Stomach (tissue), 9 donors: ENCODE measurements around the gene PPP1R37. TPM values are rescaled to one million over a fixed set of nuclear protein-coding genes. Genes with fewer than 3 reads are reported as not detected.

Experiments used
- DNase-seq, 2 donors: peaks; one replicate each; pipeline versions ENCODE4 v3.0.0 to v3.0.0-alpha.2; 2013 to 2019
- H3K27ac ChIP-seq, 5 donors: fragments of 200-600 bp in 4 of 5; sonication (generic) in 4 of 5; one replicate each; pipeline ENCODE4 v1.5.1; 2013 to 2019; ENCODE audit warnings: mild to moderate bottlenecking in 1 of 5, moderate library complexity in 1 of 5
- H3K27me3 ChIP-seq, 3 donors: fragments of 200-600 bp; sonication (generic); one replicate each; pipeline ENCODE4 v1.5.1; 2017 to 2019; ENCODE audit warnings: mixed run types in 1 of 3
- H3K36me3 ChIP-seq, 4 donors: fragments of 200-600 bp; sonication (generic); 1 replicate in 3 of 4; 2 replicates in 1 of 4; pipeline ENCODE4 v1.5.1; 2016 to 2019
- H3K4me1 ChIP-seq, 4 donors: fragments of 200-600 bp; sonication (generic); one replicate each; pipeline ENCODE4 v1.5.1; 2016 to 2019
- H3K4me3 ChIP-seq, 4 donors: fragments of 200-600 bp; sonication (generic) in 3 of 4; one replicate each; pipeline ENCODE4 v1.5.1; 2016 to 2019; ENCODE audit warnings: mild to moderate bottlenecking in 1 of 4
- H3K9me3 ChIP-seq, 4 donors: fragments of 200-600 bp; sonication (generic); one replicate each; pipeline ENCODE4 v1.5.1; 2016 to 2019
- CTCF ChIP-seq, 7 experiments: fragments of 450-650 bp in 4 of 7; fragments of 200-600 bp in 3 of 7; sonication (generic) in 3 of 7; IDR thresholded peaks; one replicate each; pipeline ENCODE4 v1.5.1; 2016 to 2019; ENCODE audit warnings: antibody characterized with exemption in 7 of 7, control low read depth in 2 of 7, mild to moderate bottlenecking in 1 of 7
- EP300 ChIP-seq: sonication (generic); formaldehyde crosslinking; IDR thresholded peaks from one replicate; pipeline ENCODE4 v1.6.1; 2017; ENCODE audit warnings: antibody characterized with exemption
- POLR2A ChIP-seq, 4 donors: fragments of 450-650 bp; IDR thresholded peaks; one replicate each; pipeline ENCODE4 v1.6.1; 2016; ENCODE audit warnings: antibody characterized with exemption in 4 of 4, control low read depth in 2 of 4, mild to moderate bottlenecking in 1 of 4, moderate library complexity in 1 of 4
- POLR2AphosphoS5 ChIP-seq, 3 donors: sonication (generic); formaldehyde crosslinking; IDR thresholded peaks; one replicate each; pipeline ENCODE4 v1.6.1; 2016; ENCODE audit warnings: antibody characterized with exemption in 3 of 3
- WGBS, 5 donors: extraction: QIAGEN DNeasy Blood & Tissue Kit in 3 of 5; methylation state at CpG; one replicate each; pipeline versions ENCODE4 v1.1.5 to v1.1.7; 2013 to 2018; 5-methylcytosine and 5-hydroxymethylcytosine counted together
- intact Hi-C: fragments of 100-400 bp; cut with DNase I; formaldehyde crosslinking; loops from one replicate; pipeline ENCODE4 v1.15.1; 2023; ENCODE audit warnings: low total_unique reads
- polyA plus RNA-seq, 3 donors: library from polyadenylated mRNA; stranded (reverse); fragments of 200-250 nt; gene quantifications; one replicate each; pipeline ENCODE4 v1.2.3, GENCODE V29; 2013
- total RNA-seq, 5 donors: library from RNA; depleted of rRNA; stranded (reverse); fragments of >200 nt; gene quantifications; one replicate each; pipeline versions ENCODE4 v1.1.0 to v1.2.3, GENCODE V29; 2014 to 2016
- donor health status: healthy with polysubstance abuse.
- donor health status: Bipolar disorder and iron deficiency.
- donor health status: healthy.

PPP1R37 gene
- total and polyA plus RNA-seq, 8 donors = 25.7 to 268 (median 53.9) TPM

DNA sequence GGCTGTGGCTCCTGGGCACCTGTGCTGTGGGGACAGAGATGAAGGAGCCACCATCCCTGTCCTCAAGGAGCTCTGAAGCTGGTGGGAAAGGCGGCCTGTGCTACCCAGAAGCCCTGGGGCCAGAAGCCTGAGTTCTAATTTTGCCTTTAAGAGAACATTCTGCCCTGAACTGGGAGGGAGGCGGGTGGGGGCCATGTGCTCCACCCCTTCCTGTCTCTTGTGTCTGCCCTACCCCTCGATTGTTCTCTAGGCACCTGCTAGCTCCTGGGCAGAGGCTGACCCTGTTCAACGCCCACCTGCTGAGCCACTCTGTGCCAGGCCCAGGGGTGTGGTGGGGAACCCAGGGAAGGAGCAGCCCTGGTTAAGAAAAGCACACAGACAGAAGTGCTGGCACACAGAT, 79.2 kb downstream of the PPP1R37 start:
- TF ChIP-seq POLR2A (IDR thresholded peaks at IDR 0.05) (no peak), POLR2AphosphoS5 (IDR thresholded peaks at IDR 0.05) (no peak), EP300 (no peak), CTCF (IDR thresholded peaks at IDR 0.05) (no peak)
- intact Hi-C loops = no loop called here
- Histone ChIP-seq H3K4me1 (peaks cover 1 to 46% (median 23%) of the 10 kb centered on the region in 4 donors), H3K36me3 (peaks cover 0 to 6% (median 2%) of the 10 kb centered on the region in 4 donors), H3K27ac (no peak overlapping the region), H3K27me3 (no peaks in the 10 kb centered on the region), H3K9me3 (no peaks in the 10 kb centered on the region), H3K4me3 (no peak overlapping the region)
- peak in 1 of 2 donors; percentile 18 for DNase-seq
- 44 to 50% (median 50%) methylated on average over 1 to 4 of the region's 4 CpGs for WGBS, 5 donors

- 66 to 87% (median 74%) methylated on average over 9 to 17 of the region's 18 CpGs for WGBS, 5 donors
- intact Hi-C loops = no loop called here
- Histone ChIP-seq H3K4me3 (no peak overlapping the region), H3K4me1 (peaks cover 4 to 52% (median 28%) of the 10 kb centered on the region in 4 donors), H3K36me3 (peaks cover 0 to 6% (median 2%) of the 10 kb centered on the region in 4 donors), H3K27ac (no peak overlapping the region), H3K27me3 (no peaks in the 10 kb centered on the region), H3K9me3 (no peaks in the 10 kb centered on the region)
- TF ChIP-seq EP300 (no peak), CTCF (IDR thresholded peaks at IDR 0.05) (no peak), POLR2A (IDR thresholded peaks at IDR 0.05) (no peak), POLR2AphosphoS5 (IDR thresholded peaks at IDR 0.05) (no peak)
- peak in 1 of 2 donors; percentile 12 for DNase-seq
These were observed 79.7 kb downstream of the PPP1R37 start for GRCh38 chr19:45172611-45173208.

GRCh38 chr19:45173816-45174215, 80.8 kb downstream of the PPP1R37 start:
- no peak for DNase-seq
- Histone ChIP-seq H3K9me3 (no peaks in the 10 kb centered on the region), H3K27me3 (no peaks in the 10 kb centered on the region), H3K27ac (no peak overlapping the region), H3K4me1 (peaks cover 4 to 53% (median 30%) of the 10 kb centered on the region in 4 donors), H3K36me3 (peaks cover 0 to 4% (median under 1%) of the 10 kb centered on the region in 4 donors), H3K4me3 (no peak overlapping the region)
- TF ChIP-seq POLR2A (IDR thresholded peaks at IDR 0.05) (no peak), POLR2AphosphoS5 (IDR thresholded peaks at IDR 0.05) (no peak)
- WGBS, 5 donors = 84 to 91% (median 86%) methylated on average over 8 to 12 of the region's 12 CpGs
- intact Hi-C loops = no loop called here

DNA sequence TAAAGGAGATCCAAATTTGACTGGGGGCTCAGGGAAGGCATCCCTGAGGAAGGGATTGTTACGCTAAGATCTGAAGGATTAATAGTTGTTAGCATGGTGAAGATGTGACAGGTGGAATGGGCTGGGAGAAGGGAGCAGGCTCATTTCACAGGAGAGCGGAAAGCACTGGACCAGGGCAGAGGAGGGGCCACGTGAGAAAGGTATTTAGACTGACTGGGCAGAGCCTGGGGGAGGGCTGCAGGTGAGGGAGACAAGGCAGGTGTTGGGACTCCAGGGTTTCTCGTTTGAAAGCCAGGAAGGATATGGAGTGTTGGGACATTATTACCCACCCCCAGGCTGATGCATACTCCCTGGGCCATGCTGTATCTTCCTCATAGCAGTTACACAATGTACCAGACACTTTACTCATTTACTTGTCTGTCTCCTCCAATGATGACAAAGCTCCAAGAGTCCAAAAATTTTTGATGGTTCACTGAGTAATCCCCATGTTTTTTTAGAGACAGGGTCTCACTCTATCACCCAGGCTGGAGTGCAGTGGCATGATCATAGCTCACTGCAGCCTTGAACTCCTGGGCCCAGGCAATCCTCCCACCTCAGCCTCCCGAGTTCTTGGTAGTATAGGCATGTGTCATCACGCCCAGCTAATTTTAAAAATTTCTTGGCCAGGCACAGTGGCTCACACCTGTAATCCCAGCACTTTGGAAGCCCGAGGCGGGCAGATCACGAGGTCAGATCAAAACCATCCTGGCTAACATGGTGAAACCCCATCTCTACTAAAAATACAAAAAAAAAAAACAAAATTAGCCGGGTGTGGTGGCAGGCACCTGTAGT, 82.8 kb downstream of the PPP1R37 start:
- intact Hi-C loops = no loop called here
- 79 to 88% (median 85%) methylated on average over 10 of the region's 10 CpGs for WGBS, 5 donors

More for the DNA sequence above, 82.8 kb downstream of the PPP1R37 start:
- Histone ChIP-seq H3K36me3 (no peaks in the 10 kb centered on the region), H3K4me1 (peaks cover 21 to 54% (median 44%) of the 10 kb centered on the region in 4 donors), H3K4me3 (no peak overlapping the region), H3K27ac (no peak overlapping the region), H3K27me3 (no peaks in the 10 kb centered on the region), H3K9me3 (no peaks in the 10 kb centered on the region)
- no peak for TF ChIP-seq POLR2A (IDR thresholded peaks at IDR 0.05)
- no peak for TF ChIP-seq POLR2AphosphoS5 (IDR thresholded peaks at IDR 0.05)
- TF ChIP-seq EP300 = no peak
- TF ChIP-seq CTCF (IDR thresholded peaks at IDR 0.05) = no peak
- no peak for DNase-seq
